HG02840 (cell line): Measurements from ENCODE around the gene C1orf167.

Experiments used
- ATAC-seq: cut with Tn5 transposase; IDR thresholded peaks from one replicate; pipeline ENCODE4 v1.9.1; 2021; ENCODE audit warnings: mild to moderate bottlenecking, moderate library complexity, moderate number of reproducible peaks; ENCODE audit not compliant: unreplicated experiment, low FRiP score

C1orf167 gene

DNA sequence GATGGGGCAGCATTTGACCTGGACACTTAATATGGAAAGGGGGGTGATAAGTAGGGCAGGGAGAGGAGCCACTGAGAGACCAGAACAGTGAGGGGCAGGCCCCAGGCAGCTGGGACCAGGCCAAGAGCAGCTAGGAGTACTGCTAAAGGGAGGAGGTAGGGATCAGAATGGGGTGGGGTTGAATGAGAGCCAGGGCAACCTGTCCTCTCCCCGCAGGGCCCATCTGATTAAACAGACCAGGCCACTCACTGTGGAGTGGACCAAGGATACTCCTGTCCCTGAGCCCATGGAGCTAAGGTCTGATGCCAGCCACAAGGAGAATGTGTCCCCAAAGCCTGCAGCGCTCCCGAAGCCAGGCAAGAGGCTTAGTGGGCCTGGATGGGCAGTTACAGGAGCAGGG is 2.1 kb downstream of the C1orf167 start:
- no peak for ATAC-seq

DNA sequence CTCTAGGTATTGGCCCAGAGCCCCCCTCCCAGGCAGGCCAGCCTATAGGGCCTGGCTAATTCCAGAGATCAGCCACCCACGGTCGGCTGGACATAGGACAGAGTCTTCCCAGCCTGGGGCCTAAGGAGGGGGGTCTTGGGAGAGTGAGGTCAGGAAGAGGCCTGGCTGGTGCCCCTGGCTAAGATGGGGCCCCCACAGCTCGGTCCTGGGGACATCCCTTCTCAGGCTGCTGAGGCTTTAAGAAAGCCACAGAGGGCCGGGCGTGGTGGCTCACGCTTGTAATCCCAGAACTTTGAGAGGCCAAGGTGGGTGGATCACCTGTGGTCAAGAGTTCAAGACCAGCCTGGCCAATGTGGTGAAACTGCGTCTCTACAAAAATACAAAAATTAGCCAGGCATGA is 2.5 kb downstream of the C1orf167 start:
- ATAC-seq = no peak

DNA sequence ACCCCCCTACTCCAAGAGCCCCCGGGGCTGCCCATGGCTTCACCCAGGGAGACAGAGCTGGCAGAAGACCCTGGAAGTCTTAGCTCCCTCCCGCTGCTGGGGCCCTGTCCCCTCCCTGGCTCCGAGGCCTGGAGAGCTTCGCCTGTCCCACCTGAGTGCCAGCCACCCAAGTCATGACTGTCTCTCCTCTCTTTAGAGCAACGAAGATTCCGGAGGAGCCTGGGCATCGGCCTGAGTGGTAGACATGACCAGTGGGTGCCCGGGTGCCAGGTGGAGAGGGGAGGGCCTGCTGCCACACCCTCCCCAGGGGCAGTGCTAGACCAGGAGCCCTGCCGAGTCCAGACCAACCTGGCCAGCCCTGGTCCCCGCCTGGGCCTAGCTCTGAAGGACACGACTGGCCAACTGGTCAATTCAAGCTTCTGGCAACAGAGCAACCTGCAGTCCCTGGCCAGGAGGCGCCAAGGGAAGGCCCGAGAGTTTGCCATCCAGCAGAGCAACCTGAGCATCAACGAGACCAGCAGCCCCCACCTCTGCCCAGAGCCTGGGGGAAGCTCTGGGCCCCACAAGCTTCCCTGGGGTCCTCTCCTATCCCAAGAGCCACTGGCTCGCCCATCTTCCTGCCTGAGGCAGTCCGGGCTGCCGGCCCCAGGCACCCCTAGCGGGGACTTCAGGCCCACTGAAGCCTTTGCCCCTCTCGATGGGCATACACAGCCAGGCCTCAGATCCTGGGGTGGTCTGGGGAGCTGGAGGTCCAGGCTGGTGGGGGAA is 3.9 kb downstream of the C1orf167 start:
- ATAC-seq = no peak

DNA sequence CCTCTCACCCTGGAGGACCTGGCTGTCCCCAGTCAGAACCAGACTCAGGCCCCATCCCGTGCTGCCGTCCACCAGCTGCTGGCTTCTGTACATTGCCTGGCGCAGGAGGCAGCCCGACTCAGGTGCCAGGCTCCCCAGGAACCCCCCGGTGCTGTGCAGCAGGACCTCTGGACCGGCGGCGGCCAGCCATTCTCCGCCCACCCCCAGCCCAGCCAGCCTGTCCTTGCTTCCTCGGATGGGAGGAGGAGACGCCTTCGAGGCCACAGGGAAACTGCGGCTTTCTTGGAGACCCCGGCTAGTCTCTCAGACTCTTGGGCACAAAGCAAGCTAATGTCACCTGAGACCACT is 4.4 kb downstream of the C1orf167 start:
- no peak for ATAC-seq

DNA sequence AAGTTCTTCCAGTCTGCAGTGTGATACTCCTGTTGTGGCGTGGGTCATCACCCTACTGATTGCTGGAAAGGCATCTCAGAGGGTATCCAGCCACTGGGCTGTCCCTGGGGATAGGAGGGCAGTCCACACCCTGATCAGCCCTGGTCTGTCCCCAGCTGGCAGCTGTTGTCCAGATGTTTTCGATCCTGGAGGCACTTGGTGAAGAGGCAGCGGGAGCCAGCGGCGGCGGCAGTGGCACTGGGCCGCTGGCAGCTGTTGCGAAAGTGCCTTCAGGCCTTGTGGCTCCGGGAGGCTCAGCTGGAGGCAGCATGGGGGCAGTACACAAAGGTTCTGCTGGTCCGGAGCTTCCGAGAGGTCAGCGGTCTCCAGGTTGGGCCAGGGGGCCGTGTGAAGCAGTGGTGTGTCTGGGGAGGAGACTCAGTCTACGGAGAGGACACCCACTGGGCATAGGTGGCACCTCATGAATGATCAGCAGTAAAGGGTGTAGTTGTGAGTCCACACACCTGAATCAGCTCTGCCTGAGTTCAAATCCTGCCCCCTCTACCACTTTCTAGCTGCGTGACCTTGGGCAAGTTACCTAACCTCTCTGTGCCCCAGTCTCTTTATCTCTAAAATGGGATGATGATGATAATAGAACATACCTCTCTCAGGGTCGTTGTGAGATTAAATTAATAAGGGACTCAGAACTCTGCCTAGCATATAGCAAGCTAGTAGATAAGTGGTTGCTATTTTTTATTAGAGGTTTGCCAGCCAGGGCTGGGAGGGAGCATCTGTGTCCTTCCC is 6.1 kb downstream of the C1orf167 start:
- no peak for ATAC-seq

DNA sequence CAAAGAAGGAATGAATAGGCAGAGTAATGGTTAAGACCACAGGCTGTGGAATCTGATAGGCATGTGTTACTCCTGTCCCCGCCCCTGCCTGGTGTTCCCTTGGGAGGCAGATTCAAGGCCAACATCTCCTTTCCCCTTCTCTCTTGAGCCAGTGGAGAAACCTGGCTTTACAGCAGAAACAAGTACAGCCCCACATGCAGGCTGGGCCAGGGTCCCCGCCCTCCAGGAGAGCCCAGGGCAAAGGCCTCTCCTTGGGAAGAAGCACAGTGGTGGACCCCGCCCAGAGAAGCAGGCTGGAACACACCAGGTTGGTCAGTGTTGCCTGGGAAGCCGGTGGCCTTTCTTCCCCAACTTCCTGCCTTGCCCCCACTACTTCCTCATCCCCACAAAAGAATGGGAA is 6.8 kb downstream of the C1orf167 start:
- no peak for ATAC-seq

DNA sequence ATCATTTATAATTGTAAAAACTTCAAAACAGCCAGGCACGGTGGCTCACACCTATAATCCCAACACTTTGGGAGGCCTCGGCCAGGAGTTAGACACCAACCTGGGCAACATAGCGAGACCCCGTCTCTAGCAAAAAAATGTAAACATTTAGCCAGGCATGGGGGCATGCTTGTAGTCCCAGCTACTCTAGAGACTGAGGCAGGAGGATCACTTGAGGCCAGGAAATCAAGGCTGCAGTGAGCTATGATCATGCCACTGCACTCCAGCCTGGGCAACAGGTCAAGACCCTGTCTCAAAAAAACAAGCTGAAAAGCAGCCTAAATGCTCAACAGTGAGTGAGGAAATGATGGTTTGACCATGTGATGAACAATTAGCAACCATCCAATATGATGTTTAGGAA is 7.3 kb downstream of the C1orf167 start:
- no peak for ATAC-seq

DNA sequence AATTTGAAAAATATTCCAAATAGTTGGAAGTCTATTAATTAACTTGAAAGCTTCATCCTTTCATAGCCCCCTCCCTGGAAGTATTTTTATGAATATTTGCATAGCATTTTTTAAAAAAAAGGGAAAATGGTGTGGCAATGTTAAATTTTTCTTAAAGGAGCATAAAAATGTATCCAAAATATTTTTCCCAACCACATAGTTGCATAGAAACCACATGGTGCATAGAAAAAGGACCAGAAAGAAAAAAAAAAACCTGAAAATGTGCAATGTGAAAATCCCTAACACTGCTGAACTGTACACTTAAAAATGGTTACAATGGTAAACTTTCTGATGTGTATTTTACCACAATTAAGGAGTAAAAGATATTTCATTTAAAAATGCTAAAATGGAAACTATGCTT is 8.0 kb downstream of the C1orf167 start:
- no peak for ATAC-seq

DNA sequence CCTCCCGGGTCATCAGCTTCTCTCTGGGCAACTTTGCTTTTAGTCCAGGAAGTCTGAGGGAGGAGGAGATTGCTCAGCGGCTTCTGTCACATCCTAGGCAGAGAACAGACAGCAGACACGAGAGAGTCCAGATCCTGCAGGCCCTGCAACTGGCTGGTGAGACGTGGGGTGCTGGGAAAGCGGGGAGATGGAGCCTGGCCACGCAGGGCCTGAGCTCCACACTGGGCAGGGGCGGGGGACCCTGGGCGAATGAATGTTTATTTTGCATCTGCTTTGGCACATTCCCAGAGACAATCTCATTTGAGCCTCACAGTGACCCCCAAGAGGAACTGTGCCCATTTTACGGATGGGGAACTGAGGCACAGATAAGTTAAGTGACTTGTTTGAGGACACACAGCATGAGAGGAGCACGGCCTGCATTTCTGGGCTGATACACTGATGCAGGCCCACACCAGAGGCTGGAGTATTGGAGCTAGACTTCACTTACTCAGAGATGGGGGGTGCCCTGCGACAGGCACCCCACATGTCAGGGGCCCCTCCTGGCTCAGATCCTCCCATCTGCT is 9.6 kb downstream of the C1orf167 start:
- ATAC-seq = no peak

DNA sequence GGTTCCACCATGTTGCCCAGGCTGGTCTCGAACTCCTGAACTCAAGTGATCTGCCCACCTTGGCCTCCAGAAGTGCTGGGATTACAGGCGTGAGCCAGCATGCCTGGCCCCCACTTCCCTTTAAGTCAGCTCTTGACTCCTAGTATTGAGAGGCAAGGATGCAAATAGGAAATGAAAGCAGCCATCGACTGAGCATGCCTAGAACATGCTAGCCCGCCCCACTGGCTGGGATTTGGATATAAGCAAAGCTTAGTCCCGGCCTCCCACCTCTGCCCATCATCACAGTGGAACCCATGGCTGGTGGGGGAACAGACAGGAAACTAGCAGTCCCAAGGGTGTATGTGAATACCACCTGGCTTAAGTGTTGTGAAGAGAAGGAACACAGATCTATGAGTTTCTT is 10.5 kb downstream of the C1orf167 start:
- no peak for ATAC-seq

DNA sequence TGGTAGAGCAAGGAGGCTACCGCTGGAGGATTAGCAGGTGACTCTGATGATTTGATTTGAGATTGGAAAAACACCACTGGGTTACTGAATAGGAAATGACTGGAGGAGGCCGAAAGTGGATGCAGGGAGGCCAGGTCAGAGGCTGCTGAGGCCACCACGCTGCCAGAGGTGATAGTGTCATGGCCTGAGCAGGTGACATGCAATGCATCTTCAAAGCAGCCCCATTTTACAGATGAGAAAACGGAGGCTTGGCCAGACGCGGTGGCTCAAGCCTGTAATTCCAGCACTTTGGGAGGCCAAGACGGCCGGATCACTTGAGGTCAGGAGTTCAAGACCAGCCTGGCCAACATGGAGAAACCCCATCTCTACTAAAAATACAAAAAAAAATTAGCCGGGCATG is 12.8 kb downstream of the C1orf167 start:
- no peak for ATAC-seq

DNA sequence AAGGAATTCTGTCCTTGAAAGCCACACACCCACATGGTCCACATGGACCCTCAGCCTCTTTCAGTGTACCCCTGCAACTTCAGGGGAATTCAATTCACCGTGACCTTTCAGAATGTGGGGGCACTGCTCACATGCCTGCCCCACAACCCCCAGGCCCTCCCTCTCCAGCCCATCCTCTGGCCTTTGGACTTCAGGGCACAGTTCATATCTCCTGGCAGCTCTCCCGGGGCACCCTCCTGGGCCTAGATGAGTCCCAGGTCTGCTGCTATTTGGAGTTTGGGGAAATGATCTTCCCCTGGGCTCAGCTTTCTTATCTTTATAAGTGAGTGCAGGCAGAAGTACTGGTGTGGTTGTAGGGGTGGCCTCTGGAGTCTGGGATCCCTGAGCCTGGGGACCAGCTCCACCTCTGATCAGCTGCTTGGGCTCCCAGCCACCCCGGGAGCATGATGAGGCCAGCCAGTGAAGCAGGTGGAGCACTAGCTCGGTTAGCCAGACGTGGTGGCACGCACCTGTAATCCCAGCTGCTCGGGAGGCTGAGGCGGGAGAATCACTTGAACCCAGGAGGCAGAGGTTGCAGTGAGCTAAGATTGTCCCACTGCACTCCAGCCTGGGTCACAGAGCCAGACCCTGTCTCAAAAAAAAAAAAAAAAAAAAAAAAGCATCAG is 15.8 kb downstream of the C1orf167 start:
- ATAC-seq = no peak

DNA sequence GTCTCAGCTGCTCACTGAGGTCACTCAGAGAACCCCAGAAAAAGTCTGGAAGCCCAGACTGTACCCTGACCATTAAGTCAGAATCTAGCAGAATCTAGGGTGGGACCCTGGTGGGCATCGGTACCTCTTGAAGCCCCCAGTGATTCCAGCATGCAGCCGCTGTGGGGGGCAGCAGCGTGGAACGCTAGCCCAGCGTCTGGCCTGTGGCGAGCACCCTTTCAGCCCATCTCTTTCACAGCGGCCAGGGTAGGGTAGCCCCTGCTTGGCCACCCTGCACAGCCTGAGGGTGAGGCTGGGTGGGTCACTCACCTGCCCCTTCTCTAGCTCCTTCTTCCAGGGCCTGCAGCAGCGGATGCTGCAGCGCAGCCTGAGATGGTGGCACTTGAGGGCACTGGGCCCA is 16.3 kb downstream of the C1orf167 start:
- no peak for ATAC-seq

DNA sequence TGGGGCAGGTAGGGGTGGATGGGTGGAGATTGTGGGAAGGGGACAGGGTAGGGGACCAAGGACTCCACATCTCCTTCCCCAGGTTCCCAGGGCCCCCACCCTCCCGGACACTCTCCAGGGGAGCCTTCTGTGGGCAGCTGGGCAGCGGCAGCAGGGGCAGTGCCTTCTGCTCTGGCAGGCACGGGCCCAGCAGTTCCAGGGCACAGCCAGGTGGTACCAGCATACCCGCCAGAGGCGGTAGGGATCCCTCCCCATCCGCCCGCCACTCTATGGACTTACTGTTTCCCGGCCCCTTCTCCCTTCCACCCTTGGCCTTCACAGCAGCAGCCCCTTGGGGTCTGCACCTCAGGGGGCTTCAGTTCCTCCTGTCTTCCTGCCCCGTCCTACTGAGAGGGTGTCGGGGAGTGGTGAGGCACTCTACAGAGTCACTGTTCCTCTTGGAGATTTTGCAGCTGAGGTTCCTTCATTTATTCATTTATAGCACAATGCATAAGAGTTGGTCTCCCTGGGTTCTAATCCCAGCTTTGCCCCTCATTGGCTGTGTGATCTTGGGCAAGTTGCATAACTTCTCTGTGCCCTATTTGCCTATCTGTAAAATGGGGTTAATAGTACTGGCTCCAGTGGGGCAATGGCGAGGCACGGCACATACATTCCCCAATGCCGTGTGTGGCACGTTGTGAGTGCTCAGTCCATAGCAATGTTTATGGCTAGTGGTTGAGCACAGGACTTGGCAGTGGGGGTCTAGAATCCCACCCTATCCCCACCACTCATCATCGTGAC is 17.0 kb downstream of the C1orf167 start:
- no peak for ATAC-seq

DNA sequence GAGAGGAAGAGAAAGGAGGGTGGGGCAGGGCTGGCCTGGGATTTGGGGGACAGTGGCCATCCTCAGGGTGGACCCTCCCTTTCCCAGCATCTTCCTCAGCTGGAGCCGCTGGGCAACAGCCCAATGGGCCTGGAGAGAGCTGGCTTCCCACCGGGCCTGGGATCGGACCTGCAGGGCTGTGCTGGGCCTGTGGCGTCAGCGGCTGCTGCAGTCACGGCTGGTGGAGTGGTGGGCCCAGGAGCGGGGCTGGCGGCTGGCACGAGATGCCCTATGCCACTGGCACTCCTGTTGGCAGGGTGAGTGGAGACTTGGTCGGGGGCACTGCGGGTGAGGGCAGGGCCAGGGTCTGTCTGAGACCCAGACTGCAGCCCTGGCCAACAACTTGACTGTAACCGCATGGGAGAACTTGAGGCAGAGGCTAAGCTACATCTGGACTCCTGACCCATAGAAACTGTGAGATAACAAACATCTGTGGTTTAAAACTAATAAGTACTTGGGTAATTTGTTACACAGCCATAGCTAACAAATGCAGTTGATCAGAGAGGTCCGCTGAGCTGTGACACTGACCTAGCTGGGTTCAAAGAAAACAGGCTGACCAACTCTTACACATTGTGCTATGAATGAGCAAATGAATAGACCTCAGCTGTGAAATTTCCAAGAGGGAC is 17.9 kb downstream of the C1orf167 start:
- no peak for ATAC-seq

DNA sequence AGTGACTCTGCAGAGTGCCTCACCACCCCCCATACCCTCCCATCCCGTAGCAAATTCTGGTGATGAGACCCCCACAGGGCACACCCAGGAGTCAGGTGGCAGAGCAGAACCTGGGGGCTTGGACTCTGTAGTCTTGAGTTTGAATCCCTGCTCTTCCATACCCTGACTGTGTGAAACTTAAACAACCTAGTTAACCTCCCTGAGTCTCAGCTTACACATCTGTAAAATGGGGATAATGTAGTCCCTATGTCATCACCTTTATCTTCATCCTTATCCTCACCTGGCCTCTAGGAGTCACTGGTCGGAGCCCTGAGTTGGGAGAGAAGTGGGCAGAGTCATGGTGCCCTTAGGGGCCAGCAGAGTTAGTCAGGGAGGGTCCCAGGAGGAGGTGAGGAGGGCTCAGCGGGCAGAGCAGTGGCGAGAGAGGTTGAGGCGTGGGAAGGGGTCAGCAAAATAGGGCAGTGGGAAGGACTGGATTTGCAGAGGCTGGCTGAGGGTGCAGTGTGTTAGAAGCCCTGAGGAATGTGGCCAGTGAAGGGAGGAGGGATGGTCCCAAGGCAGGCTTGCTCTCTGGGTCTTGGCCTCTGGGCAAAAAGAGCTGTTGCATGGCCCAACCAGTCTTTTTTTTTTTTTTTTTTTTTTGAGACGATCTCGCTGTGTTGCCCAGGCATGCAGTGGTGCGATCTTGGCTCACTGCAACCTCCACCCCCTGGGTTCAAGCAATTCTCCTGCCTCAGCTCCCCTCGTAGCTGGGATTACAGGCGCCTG is 18.6 kb downstream of the C1orf167 start:
- no peak for ATAC-seq

DNA sequence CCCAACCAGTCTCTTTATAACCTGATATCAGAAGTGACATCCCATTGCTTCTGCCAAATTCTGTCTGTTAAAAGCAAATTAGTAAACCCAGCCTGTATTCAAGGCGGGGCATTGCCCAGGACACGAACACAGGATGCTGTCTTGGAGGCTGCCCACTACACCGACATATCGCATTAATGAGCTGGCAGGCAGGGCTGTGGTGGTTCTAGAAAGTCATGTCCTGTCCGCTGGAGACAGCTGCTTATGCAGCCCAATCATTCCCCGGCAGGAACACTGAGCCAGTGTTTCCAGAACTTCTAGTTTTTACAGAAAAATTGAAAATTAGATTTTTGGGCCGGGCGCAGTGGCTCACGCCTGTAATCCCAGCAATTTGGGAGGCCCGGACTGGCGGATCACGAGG is 19.3 kb downstream of the C1orf167 start:
- no peak for ATAC-seq

DNA sequence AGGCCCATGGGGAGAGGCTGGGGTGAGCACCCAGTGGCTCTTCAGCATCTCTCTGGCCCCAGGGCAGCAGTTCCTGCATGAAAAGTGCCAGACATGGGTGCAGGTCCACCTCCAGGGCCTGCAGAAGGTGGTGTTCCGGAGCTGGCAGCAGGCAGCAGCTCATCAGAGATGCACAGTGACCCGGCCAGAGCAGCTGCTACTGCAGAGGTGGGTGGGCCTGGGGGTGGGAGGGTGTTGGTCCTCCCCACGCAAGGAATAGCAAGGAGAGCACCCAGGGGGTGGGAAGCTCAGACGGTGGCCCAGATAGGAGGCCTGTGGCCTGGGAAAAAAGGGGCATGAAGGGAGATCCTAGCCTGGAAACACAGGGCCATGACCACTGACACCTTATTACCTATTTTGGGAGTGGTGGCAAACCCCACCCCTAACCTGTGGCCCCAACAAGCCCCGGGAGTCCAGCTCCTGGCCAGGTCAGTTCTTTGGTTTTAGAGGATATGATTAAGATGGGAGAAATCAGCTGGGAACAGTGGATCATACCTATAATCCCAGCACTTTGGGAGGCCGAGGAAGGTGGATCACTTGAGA is 20.2 kb downstream of the C1orf167 start:
- ATAC-seq = no peak

DNA sequence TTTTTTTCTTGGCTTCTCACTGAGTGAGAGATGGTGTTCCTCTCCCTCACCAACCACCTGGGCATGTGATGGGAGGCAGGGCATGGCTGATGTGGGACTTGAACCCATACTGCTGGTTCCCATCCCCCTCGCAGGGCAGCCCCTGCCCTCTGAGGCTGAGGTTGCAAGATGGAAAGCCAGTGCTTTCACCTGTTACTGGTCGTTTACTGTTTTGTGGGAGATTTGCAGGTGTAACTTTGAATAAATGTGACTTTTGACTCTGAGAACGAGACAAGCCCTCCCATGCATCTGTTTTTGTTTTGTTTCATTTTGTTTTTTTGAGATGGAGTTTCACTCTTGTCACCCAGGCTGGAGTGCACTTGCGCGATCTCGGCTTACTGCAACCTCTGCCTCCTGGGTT is 21.6 kb downstream of the C1orf167 start:
- ATAC-seq = no peak
